AG09319 (cell line): ENCODE results near the gene GJA10.
A peak's percentile ranks its signal among the peaks of the same experiment; 100 is the strongest.

Source experiments
- DNase-seq: peaks from one replicate; pipeline ENCODE4 v3.0.0-alpha.2; 2010; ENCODE audit warnings: low read depth; ENCODE audit errors: extremely low read depth
- CTCF ChIP-seq: IDR thresholded peaks from 2 replicates; pipeline ENCODE4 v1.5.1; 2011; ENCODE audit warnings: low read depth, mild to moderate bottlenecking, inconsistent platforms, low read length, moderate library complexity

The GJA10 gene

GRCh38 chr6:89932245-89932802 is 38.1 kb downstream of the GJA10 start:
- TF ChIP-seq CTCF, result no peak
- no peak for DNase-seq

GRCh38 chr6:89934685-89935366 is 40.6 kb downstream of the GJA10 start:
- TF ChIP-seq CTCF, result no peak
- no peak for DNase-seq

- no peak for TF ChIP-seq CTCF
Observed at GRCh38 chr6:89936177-89936576, 41.9 kb downstream of the GJA10 start.

GRCh38 chr6:89938014-89938413 is 43.7 kb downstream of the GJA10 start:
- no peak for TF ChIP-seq CTCF
- no peak for DNase-seq

More at GRCh38 chr6:89936177-89936576, 41.9 kb downstream of the GJA10 start:
- no peak for DNase-seq

- no peak for DNase-seq
- no peak for TF ChIP-seq CTCF
Observed at GRCh38 chr6:89939144-89939543, 44.9 kb downstream of the GJA10 start.

GRCh38 chr6:89940225-89941027 is 46.2 kb downstream of the GJA10 start:
- TF ChIP-seq CTCF, result peak; percentile 83
- DNase-seq, result peak; percentile 67
